GM06990 (cell line): ENCODE results near the gene PPM1K.
"Not testable (repeated sequence)": the region's sequence is repeated elsewhere in the genome, so short reads cannot be mapped to it uniquely, and the experiment has no call there.

Experiments used
- DNase-seq: peaks from one replicate; pipeline ENCODE4 v3.0.0-alpha.2; 2011; ENCODE audit not compliant: insufficient read length; ENCODE audit errors: extremely low read depth
- H3K27me3 ChIP-seq: replicated peaks from 2 replicates; pipeline ENCODE4 v1.6.0; 2011; ENCODE audit warnings: low read length; ENCODE audit not compliant: control insufficient read depth, insufficient read depth
- H3K36me3 ChIP-seq: 2 replicates; pipeline ENCODE4 v1.5.1; 2011; ENCODE audit warnings: low read length; ENCODE audit not compliant: control insufficient read depth, insufficient read depth
- H3K4me3 ChIP-seq: replicated peaks from 2 replicates; pipeline ENCODE4 v1.5.1; 2011; ENCODE audit warnings: low read depth, mild to moderate bottlenecking, control low read depth, low read length
- CTCF ChIP-seq: IDR thresholded peaks from 2 replicates; pipeline ENCODE4 v1.5.1; 2011; ENCODE audit warnings: low read length, control low read depth, mild to moderate bottlenecking, inconsistent platforms; ENCODE audit not compliant: insufficient read depth, poor library complexity, severe bottlenecking

The PPM1K gene

GRCh38 chr4:88318751-88319350 lies 34.5 kb upstream of the PPM1K start:
- Histone ChIP-seq H3K27me3 (no peaks in the 10 kb centered on the region), H3K4me3 (no peak overlapping the region), H3K36me3 (no peaks in the 10 kb centered on the region)
- no peak for DNase-seq
- TF ChIP-seq CTCF = no peak

- Histone ChIP-seq H3K36me3 (no peaks in the 10 kb centered on the region), H3K27me3 (no peaks in the 10 kb centered on the region), H3K4me3 (no peak overlapping the region)
- DNase-seq = no peak
- no peak for TF ChIP-seq CTCF
Observed at GRCh38 chr4:88315460-88316017, 31.2 kb upstream of the PPM1K start.

GRCh38 chr4:88313088-88313624 lies 28.8 kb upstream of the PPM1K start:
- H3K27me3 ChIP-seq, DNase-seq, H3K4me3 ChIP-seq, H3K36me3 ChIP-seq: not testable (repeated sequence)

- Histone ChIP-seq H3K36me3 (no peaks in the 10 kb centered on the region), H3K27me3 (no peaks in the 10 kb centered on the region), H3K4me3 (no peak overlapping the region)
- DNase-seq = no peak
- TF ChIP-seq CTCF = no peak
Observed at GRCh38 chr4:88308587-88308986, 24.2 kb upstream of the PPM1K start.

GRCh38 chr4:88297725-88298454 lies 13.5 kb upstream of the PPM1K start:
- DNase-seq = no peak
- Histone ChIP-seq H3K36me3 (no peaks in the 10 kb centered on the region), H3K4me3 (no peak overlapping the region), H3K27me3 (no peaks in the 10 kb centered on the region; the same call in 1 of the 2 replicates)
- no peak for TF ChIP-seq CTCF

GRCh38 chr4:88297212-88297516 lies 12.8 kb upstream of the PPM1K start:
- DNase-seq = no peak
- no peaks in the 10 kb centered on the region for H3K36me3 ChIP-seq
- H3K27me3 ChIP-seq = no peaks in the 10 kb centered on the region; the same call in 1 of the 2 replicates
- H3K4me3 ChIP-seq = no peak overlapping the region
- TF ChIP-seq CTCF = no peak
